WERI-Rb-1 (cell line): ENCODE results near the gene ANXA5.

Experiments used
- DNase-seq: peaks from one replicate; pipeline ENCODE4 v3.0.0-alpha.2; 2020
- H3K27ac ChIP-seq: fragments of 250-450 bp; sonication (Bioruptor Pico); 2 replicates; pipeline ENCODE4 v1.5.1; 2020; ENCODE audit warnings: mild to moderate bottlenecking, moderate library complexity
- H3K27me3 ChIP-seq: fragments of 250-450 bp; sonication (Bioruptor Pico); 2 replicates; pipeline ENCODE4 v1.5.1; 2021; ENCODE audit warnings: mild to moderate bottlenecking, low read depth, moderate library complexity; ENCODE audit not compliant: insufficient read depth, severe bottlenecking
- H3K36me3 ChIP-seq: fragments of 250-450 bp; sonication (Bioruptor Pico); 2 replicates; pipeline ENCODE4 v1.5.1; 2020; ENCODE audit warnings: mild to moderate bottlenecking, moderate library complexity
- H3K4me3 ChIP-seq: 2 replicates; pipeline ENCODE4 v1.5.1; 2011; ENCODE audit warnings: low read depth, mild to moderate bottlenecking, control low read depth, low read length
- H3K9me3 ChIP-seq: fragments of 250-450 bp; sonication (Bioruptor Pico); 2 replicates; pipeline ENCODE4 v1.5.1; 2021; ENCODE audit warnings: mild to moderate bottlenecking, moderate library complexity; ENCODE audit not compliant: severe bottlenecking
- CTCF ChIP-seq: IDR thresholded peaks from 2 replicates; pipeline ENCODE4 v1.5.1; 2011; ENCODE audit warnings: low read depth, mild to moderate bottlenecking, control low read depth, inconsistent platforms, low read length

Gene ANXA5

GRCh38 chr4:121717680-121718237 lies 21.0 kb upstream of the ANXA5 start:
- no peak overlapping the region for H3K27ac ChIP-seq
- no peak for DNase-seq

GRCh38 chr4:121714548-121714947 lies 17.8 kb upstream of the ANXA5 start:
- Histone ChIP-seq H3K27me3 (no peaks in the 10 kb centered on the region), H3K4me3 (no peak overlapping the region), H3K36me3 (no peaks in the 10 kb centered on the region), H3K9me3 (no peaks in the 10 kb centered on the region), H3K27ac (no peak overlapping the region)
- DNase-seq: no peak
- TF ChIP-seq CTCF: no peak

More at GRCh38 chr4:121717680-121718237, 21.0 kb upstream of the ANXA5 start:
- H3K27me3 ChIP-seq: no peaks in the 10 kb centered on the region
- H3K9me3 ChIP-seq: no peaks in the 10 kb centered on the region
- no peak overlapping the region for H3K4me3 ChIP-seq
- H3K36me3 ChIP-seq: no peaks in the 10 kb centered on the region
- TF ChIP-seq CTCF: no peak

- no peak overlapping the region for H3K4me3 ChIP-seq
- H3K9me3 ChIP-seq: no peaks in the 10 kb centered on the region
- no peak overlapping the region for H3K27ac ChIP-seq
- H3K36me3 ChIP-seq: no peaks in the 10 kb centered on the region
- no peak for DNase-seq
- no peaks in the 10 kb centered on the region for H3K27me3 ChIP-seq
- no peak for TF ChIP-seq CTCF
Observed at GRCh38 chr4:121712783-121713182, 16.0 kb upstream of the ANXA5 start.

- no peak for DNase-seq
Observed at GRCh38 chr4:121712001-121712651, 15.3 kb upstream of the ANXA5 start.

GRCh38 chr4:121711263-121712000 lies 14.7 kb upstream of the ANXA5 start:
- peak; percentile 68 for DNase-seq
- H3K4me3 ChIP-seq: peak overlapping the region; percentile 37
- no peaks in the 10 kb centered on the region for H3K9me3 ChIP-seq
- H3K36me3 ChIP-seq: no peaks in the 10 kb centered on the region
- no peak overlapping the region for H3K27ac ChIP-seq
- H3K27me3 ChIP-seq: no peaks in the 10 kb centered on the region
- no peak for TF ChIP-seq CTCF

More at GRCh38 chr4:121712001-121712651, 15.3 kb upstream of the ANXA5 start:
- H3K9me3 ChIP-seq: no peaks in the 10 kb centered on the region
- H3K27me3 ChIP-seq: no peaks in the 10 kb centered on the region
- no peak for TF ChIP-seq CTCF
- no peaks in the 10 kb centered on the region for H3K36me3 ChIP-seq
- peak overlapping the region; percentile 37 for H3K4me3 ChIP-seq
- H3K27ac ChIP-seq: no peak overlapping the region
